Right lobe of liver (tissue), 6 donors: Measurements from ENCODE around the gene RAP1GDS1. TPM values are rescaled to one million over a fixed set of nuclear protein-coding genes. Genes with fewer than 3 reads are reported as not detected.

Source experiments
- ATAC-seq, 4 donors: fragments of 200-7000 bp; cut with Tn5 transposase; one replicate each; pipeline ENCODE4 v1.9.1; 2020; ENCODE audit warnings: mild to moderate bottlenecking in 4 of 4, moderate library complexity in 4 of 4
- DNase-seq, 3 donors: peaks; one replicate each; pipeline ENCODE4 v3.0.0-alpha.2; 2020
- H3K27ac ChIP-seq, 3 donors: fragments of 200-600 bp; one replicate each; pipeline ENCODE4 v1.8.0; 2022
- H3K27me3 ChIP-seq, 2 donors: fragments of 200-600 bp; one replicate each; pipeline ENCODE4 v1.8.0; 2022
- H3K36me3 ChIP-seq, 4 donors: fragments of 200-600 bp; sonication (generic) in 1 of 4; one replicate each; pipeline versions ENCODE4 v1.5.1 to v1.8.0; 2017 to 2022; ENCODE audit warnings: control low read depth in 1 of 4
- H3K4me1 ChIP-seq, 4 donors: fragments of 200-600 bp; sonication (generic) in 1 of 4; one replicate each; pipeline versions ENCODE4 v1.5.1 to v1.8.0; 2017 to 2022; ENCODE audit warnings: control low read depth in 1 of 4
- H3K4me3 ChIP-seq, 3 donors: fragments of 200-600 bp; one replicate each; pipeline ENCODE4 v1.8.0; 2022
- H3K9me3 ChIP-seq, 4 donors: fragments of 200-600 bp; sonication (generic) in 1 of 4; one replicate each; pipeline versions ENCODE4 v1.5.1 to v1.8.0; 2017 to 2022; ENCODE audit warnings: control low read depth in 1 of 4
- CTCF ChIP-seq, 4 donors: fragments of 200-600 bp in 3 of 4; fragments of 450-650 bp in 1 of 4; IDR thresholded peaks; one replicate each; pipeline versions ENCODE4 v1.5.1 to v1.8.0; 2016 to 2022; ENCODE audit warnings: antibody characterized with exemption in 4 of 4, mild to moderate bottlenecking in 2 of 4
- POLR2A ChIP-seq: fragments of 450-650 bp; IDR thresholded peaks from one replicate; pipeline ENCODE4 v1.6.1; 2017; ENCODE audit warnings: antibody characterized with exemption, mild to moderate bottlenecking
- WGBS: methylation state at CpG from one replicate; pipeline ENCODE4 v1.1.6; 2018; ENCODE audit warnings: low coverage, low lambda C conversion rate; ENCODE audit not compliant: insufficient coverage; ENCODE audit errors: missing lambda C conversion rate; 5-methylcytosine and 5-hydroxymethylcytosine counted together
- intact Hi-C, 2 donors: fragments of 100-400 bp; cut with DNase I; formaldehyde crosslinking; loops; one replicate each; pipeline versions ENCODE4 v1.11.2 to v1.14.1; 2022
- total RNA-seq, 6 experiments: library from RNA; depleted of rRNA in 2 of 6; stranded (reverse); fragments of >200 nt in 2 of 6; fragmentation: NEBNext Ultra II Directional in 3 of 6; extraction: Animal tissue kit (Norgen Biotek cat#: 25700) in 3 of 6; gene quantifications; one replicate each; pipeline versions ENCODE4 v1.1.0 to v1.2.4, GENCODE V29; 2016 to 2023
- donor health status: DM: no; HTN: yes; CAD: no.
- donor health status: DM: no; HTN: no; CAD: no.
- donor health status: DM: no; HTN: no; CAD: no.
- donor health status: DM: no; HTN: yes; CAD: no.
- donor health status: DM: no; HTN: yes; CAD: no.

Gene RAP1GDS1
- total RNA-seq, 6 experiments from 2014 or later, result 17.4 to 29.8 (median 20.9) TPM

DNA sequence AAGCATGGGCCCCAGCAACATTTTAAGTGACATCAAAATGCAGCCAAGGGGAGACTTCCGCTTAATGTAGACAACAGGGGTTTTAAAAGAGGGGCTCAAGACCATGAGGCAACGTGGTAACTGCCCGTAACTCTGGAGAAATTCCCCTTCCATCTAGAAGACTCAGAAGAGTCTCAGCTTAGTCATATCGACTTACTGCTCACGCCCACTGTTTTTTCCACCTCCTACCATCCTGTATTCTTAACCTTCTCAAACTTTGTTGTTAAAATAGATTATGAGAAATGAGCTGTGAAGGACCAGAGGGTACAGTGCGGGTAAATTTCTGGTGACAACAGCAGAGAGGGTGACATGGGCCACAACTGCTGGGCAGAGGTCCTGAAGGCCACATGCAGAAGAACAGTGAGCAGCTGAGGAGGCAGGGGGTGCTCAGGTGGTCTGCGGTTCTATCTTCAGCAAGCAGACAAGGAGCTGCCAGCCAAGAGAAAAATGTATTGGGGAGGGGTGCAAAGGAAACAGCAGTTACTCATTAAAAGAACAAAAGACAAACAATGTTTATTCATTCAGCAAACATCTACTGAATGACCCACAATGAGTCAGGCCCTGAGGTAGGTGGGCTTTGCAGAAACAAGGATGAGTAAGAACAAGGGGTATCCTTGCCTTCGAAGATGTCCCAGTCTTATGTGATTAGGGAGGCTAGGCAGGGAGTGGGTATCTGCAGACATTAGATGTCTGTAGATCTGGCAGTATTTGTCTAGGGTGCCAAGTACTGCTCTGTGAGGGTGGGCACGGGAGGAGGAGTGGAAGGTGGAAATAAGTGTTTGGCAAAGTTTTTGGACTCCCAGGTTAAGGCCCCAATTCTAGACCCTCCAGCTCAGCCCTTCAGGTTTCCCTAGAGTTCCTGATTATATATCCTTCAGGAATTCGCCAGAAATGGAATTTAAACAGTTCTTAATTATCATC, 221.9 kb downstream of the RAP1GDS1 start:
- Histone ChIP-seq H3K4me1 (peaks cover 0 to 6% (median 0%) of the 10 kb centered on the region in 4 donors), H3K9me3 (no peaks in the 10 kb centered on the region), H3K27me3 (no peaks in the 10 kb centered on the region), H3K4me3 (no peak overlapping the region), H3K36me3 (no peaks in the 10 kb centered on the region), H3K27ac (no peak overlapping the region)
- WGBS, result 69% methylated on average over 9 of the region's 10 CpGs
- ATAC-seq (no peak), DNase-seq (no peak)
- no peak for TF ChIP-seq POLR2A
- TF ChIP-seq CTCF (IDR thresholded peaks at IDR 0.05), result no peak
- intact Hi-C loops, result no loop called here

- H3K9me3 ChIP-seq, result no peaks in the 10 kb centered on the region
- H3K4me3 ChIP-seq, result no peak overlapping the region
- no peak overlapping the region for H3K27ac ChIP-seq
- TF ChIP-seq CTCF (IDR thresholded peaks at IDR 0.05) (no peak), POLR2A (no peak)
- intact Hi-C loops, result no loop called here
- DNase-seq (no peak), ATAC-seq (no peak)
- no peaks in the 10 kb centered on the region for H3K27me3 ChIP-seq
- H3K4me1 ChIP-seq, result peaks cover 0 to 6% (median 0%) of the 10 kb centered on the region in 4 donors
- H3K36me3 ChIP-seq, result no peaks in the 10 kb centered on the region
- 68% methylated on average over 3 of the region's 3 CpGs for WGBS
These were observed 222.8 kb downstream of the RAP1GDS1 start for GRCh38 chr4:98484031-98484430.

- Histone ChIP-seq H3K4me1 (peaks cover 0 to 6% (median 0%) of the 10 kb centered on the region in 4 donors), H3K4me3 (no peak overlapping the region), H3K36me3 (no peaks in the 10 kb centered on the region), H3K9me3 (no peaks in the 10 kb centered on the region), H3K27ac (no peak overlapping the region), H3K27me3 (no peaks in the 10 kb centered on the region)
- intact Hi-C loops, result no loop called here
- no peak for TF ChIP-seq POLR2A
- TF ChIP-seq CTCF (IDR thresholded peaks at IDR 0.05), result no peak
- ATAC-seq (no peak), DNase-seq (no peak)
- 72% methylated on average over 7 of the region's 7 CpGs for WGBS
These were observed 224.7 kb downstream of the RAP1GDS1 start for GRCh38 chr4:98485816-98486345.

- intact Hi-C loops, result no loop called here
- no peak for DNase-seq
- 81% methylated on average over 3 of the region's 3 CpGs for WGBS
- no peak overlapping the region for H3K27ac ChIP-seq
- TF ChIP-seq CTCF (IDR thresholded peaks at IDR 0.05) (no peak), POLR2A (no peak)
- H3K9me3 ChIP-seq, result no peaks in the 10 kb centered on the region
- ATAC-seq, result no peak
- no peak overlapping the region for H3K4me3 ChIP-seq
- H3K36me3 ChIP-seq, result no peaks in the 10 kb centered on the region
- no peaks in the 10 kb centered on the region for H3K27me3 ChIP-seq
- no peaks in the 10 kb centered on the region for H3K4me1 ChIP-seq
These were observed 229.1 kb downstream of the RAP1GDS1 start for GRCh38 chr4:98490251-98490650.
